Activated CD8-positive, alpha-beta memory T cell treated with anti-CD3 and anti-CD28 coated beads for 36 hours (primary cell): ENCODE measurements around the gene FGF12. TPM values are rescaled to one million over a fixed set of nuclear protein-coding genes. Genes with fewer than 3 reads are reported as not detected.

ENCODE experiments used
- CTCF ChIA-PET: fragments of 350-600 bp; sonication (Branson Sonifier 250); formaldehyde crosslinking; loops from one replicate; lab custom pipeline; 2021; ENCODE audit warnings: antibody characterized with exemption; lab: Charles Lee
- POLR2A ChIA-PET: fragments of 350-600 bp; sonication (Branson Sonifier 250); formaldehyde crosslinking; loops from one replicate; lab custom pipeline; 2021; ENCODE audit warnings: antibody characterized with exemption; lab: Charles Lee
- total RNA-seq, 2 experiments: library from RNA; stranded (reverse); gene quantifications; one replicate each; pipeline ENCODE4 v1.2.3, GENCODE V29; 2021

The FGF12 gene
- total RNA-seq, 2 experiments from 2014 or later, result not detected

- ChIA-PET POLR2A (no interaction called here), CTCF (no interaction called here)
These were observed 634.8 kb downstream of the FGF12 start for GRCh38 chr3:192092388-192093005.

GRCh38 chr3:192091831-192092230 is 635.5 kb downstream of the FGF12 start:
- ChIA-PET CTCF (no interaction called here), POLR2A (no interaction called here)

- POLR2A ChIA-PET, result no interaction called here
- CTCF ChIA-PET, result no interaction called here
These were observed 636.8 kb downstream of the FGF12 start for GRCh38 chr3:192090586-192090985.

Other genes with a start within 250 kb of the FGF12 start
- gene MB21D2, start 190.3 kb upstream of the FGF12 start, total RNA-seq, result 1 to 10 TPM in 1 of 2 experiments, under 1 TPM in 1; 0.95 to 1.3 TPM